PC-3 (cell line): ENCODE data around the gene DLG2.

Experiments
- EZH2 ChIP-seq: fragments of 300-600 bp; sonication (generic); IDR thresholded peaks from one replicate; pipeline ENCODE4 v1.6.1; 2017; ENCODE audit warnings: antibody characterized with exemption, mild to moderate bottlenecking, low read length; ENCODE audit not compliant: unreplicated experiment
- EZH2phosphoT487 ChIP-seq: fragments of 300-600 bp; sonication (generic); IDR thresholded peaks from 2 replicates; pipeline ENCODE4 v1.6.1; 2018; ENCODE audit warnings: mild to moderate bottlenecking, antibody characterized with exemption, low read length, borderline replicate concordance
- TF ChIP-seq, protein P1 (sequence below): fragments of 300-600 bp; sonication (generic); conservative IDR thresholded peaks from 2 replicates; pipeline ENCODE4 v1.5.1; 2017; ENCODE audit warnings: antibody characterized with exemption, low read depth, mild to moderate bottlenecking, low read length

DNA sequence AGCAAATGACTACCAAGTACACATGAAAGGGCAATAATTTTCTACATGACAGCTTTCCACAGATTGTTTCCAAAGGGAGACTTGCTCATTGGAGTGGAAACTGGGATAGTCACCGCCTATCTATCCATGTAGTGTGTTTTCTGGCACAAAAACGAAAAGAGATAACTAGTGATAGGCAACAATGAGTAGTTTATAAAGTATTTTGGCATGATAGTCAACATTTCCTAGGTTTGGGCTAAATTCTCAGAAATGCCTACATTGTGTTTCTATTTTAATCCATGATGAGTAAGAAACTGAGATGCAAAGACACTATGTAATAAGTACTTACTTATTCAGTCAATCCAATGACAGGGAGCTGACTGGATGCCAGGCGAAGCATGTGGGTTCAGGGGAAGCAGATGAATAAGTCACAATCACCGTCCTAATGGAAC, 1129.1 kb downstream of the DLG2 start:
- TF ChIP-seq, protein P1, sequence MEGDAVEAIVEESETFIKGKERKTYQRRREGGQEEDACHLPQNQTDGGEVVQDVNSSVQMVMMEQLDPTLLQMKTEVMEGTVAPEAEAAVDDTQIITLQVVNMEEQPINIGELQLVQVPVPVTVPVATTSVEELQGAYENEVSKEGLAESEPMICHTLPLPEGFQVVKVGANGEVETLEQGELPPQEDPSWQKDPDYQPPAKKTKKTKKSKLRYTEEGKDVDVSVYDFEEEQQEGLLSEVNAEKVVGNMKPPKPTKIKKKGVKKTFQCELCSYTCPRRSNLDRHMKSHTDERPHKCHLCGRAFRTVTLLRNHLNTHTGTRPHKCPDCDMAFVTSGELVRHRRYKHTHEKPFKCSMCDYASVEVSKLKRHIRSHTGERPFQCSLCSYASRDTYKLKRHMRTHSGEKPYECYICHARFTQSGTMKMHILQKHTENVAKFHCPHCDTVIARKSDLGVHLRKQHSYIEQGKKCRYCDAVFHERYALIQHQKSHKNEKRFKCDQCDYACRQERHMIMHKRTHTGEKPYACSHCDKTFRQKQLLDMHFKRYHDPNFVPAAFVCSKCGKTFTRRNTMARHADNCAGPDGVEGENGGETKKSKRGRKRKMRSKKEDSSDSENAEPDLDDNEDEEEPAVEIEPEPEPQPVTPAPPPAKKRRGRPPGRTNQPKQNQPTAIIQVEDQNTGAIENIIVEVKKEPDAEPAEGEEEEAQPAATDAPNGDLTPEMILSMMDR: no peak
- TF ChIP-seq EZH2 (no peak), EZH2phosphoT487 (no peak)
